Common myeloid progenitor, CD34-positive (primary cell): ENCODE data around the gene ECM1.
A peak's percentile ranks its signal among the peaks of the same experiment; 100 is the strongest.

Source experiments
- CTCF ChIA-PET: fragments of 350-600 bp; sonication (Branson Sonifier 250); formaldehyde crosslinking; loops from one replicate; lab custom pipeline; 2021; ENCODE audit warnings: antibody characterized with exemption; lab: Charles Lee
- POLR2A ChIA-PET: fragments of 350-600 bp; sonication (Branson Sonifier 250); formaldehyde crosslinking; loops from one replicate; lab custom pipeline; 2021; ENCODE audit warnings: antibody characterized with exemption; lab: Charles Lee
- DNase-seq, 3 donors: peaks; one replicate each; pipeline versions ENCODE4 v3.0.0 to v3.0.0-alpha.2; 2013
- H3K27ac ChIP-seq, 2 experiments: 1 replicate in 1 of 2; 2 replicates in 1 of 2; pipeline ENCODE4 v1.7.0; 2013; ENCODE audit warnings: inconsistent platforms in 2 of 2, low read length in 2 of 2, mild to moderate bottlenecking in 2 of 2, low read depth in 1 of 2, moderate library complexity in 1 of 2; ENCODE audit not compliant: severe bottlenecking in 2 of 2, insufficient read depth in 1 of 2, poor library complexity in 1 of 2
- H3K27me3 ChIP-seq, 5 experiments: replicated peaks in 2 of 5; 1 replicate in 3 of 5; 2 replicates in 2 of 5; pipeline versions ENCODE4 v1.6.1 to v1.7.0; 2013; ENCODE audit warnings: low read length in 4 of 5, mild to moderate bottlenecking in 2 of 5, moderate library complexity in 2 of 5, inconsistent platforms in 1 of 5; ENCODE audit not compliant: insufficient read depth in 5 of 5, control insufficient read depth in 4 of 5
- H3K36me3 ChIP-seq, 4 experiments: 1 replicate in 2 of 4; 2 replicates in 2 of 4; pipeline versions ENCODE4 v1.6.1 to v1.7.0; 2013; ENCODE audit warnings: low read length in 3 of 4, control low read depth in 1 of 4, mild to moderate bottlenecking in 1 of 4; ENCODE audit not compliant: control insufficient read depth in 4 of 4, insufficient read depth in 4 of 4
- H3K4me1 ChIP-seq, 4 experiments: 1 replicate in 3 of 4; 2 replicates in 1 of 4; pipeline versions ENCODE4 v1.6.1 to v1.7.1; 2013; ENCODE audit warnings: low read length in 3 of 4, mild to moderate bottlenecking in 3 of 4, control low read depth in 1 of 4, inconsistent platforms in 1 of 4, moderate library complexity in 1 of 4; ENCODE audit not compliant: control insufficient read depth in 4 of 4, insufficient read depth in 4 of 4; ENCODE audit errors: control extremely low read depth in 1 of 4
- H3K4me3 ChIP-seq, 7 experiments: 1 replicate in 4 of 7; 2 replicates in 3 of 7; pipeline versions ENCODE4 v1.5.1 to v1.7.0; 2013; ENCODE audit warnings: mild to moderate bottlenecking in 7 of 7, low read length in 6 of 7, moderate library complexity in 6 of 7, inconsistent platforms in 2 of 7, low read depth in 2 of 7, control low read depth in 1 of 7; ENCODE audit not compliant: insufficient read depth in 4 of 7, control insufficient read depth in 1 of 7; ENCODE audit errors: extremely low read depth in 1 of 7
- H3K9me3 ChIP-seq, 5 experiments: 1 replicate in 4 of 5; 2 replicates in 1 of 5; pipeline versions ENCODE4 v1.6.1 to v1.7.1; 2013; ENCODE audit warnings: low read length in 4 of 5, mild to moderate bottlenecking in 2 of 5, inconsistent platforms in 1 of 5, low read depth in 1 of 5, moderate library complexity in 1 of 5; ENCODE audit not compliant: control insufficient read depth in 4 of 5, insufficient read depth in 2 of 5; ENCODE audit errors: control extremely low read depth in 1 of 5
- WGBS: methylation state at CpG from one replicate; pipeline ENCODE4 v1.1.5; 2013; ENCODE audit not compliant: insufficient coverage; 5-methylcytosine and 5-hydroxymethylcytosine counted together

ECM1 gene

DNA sequence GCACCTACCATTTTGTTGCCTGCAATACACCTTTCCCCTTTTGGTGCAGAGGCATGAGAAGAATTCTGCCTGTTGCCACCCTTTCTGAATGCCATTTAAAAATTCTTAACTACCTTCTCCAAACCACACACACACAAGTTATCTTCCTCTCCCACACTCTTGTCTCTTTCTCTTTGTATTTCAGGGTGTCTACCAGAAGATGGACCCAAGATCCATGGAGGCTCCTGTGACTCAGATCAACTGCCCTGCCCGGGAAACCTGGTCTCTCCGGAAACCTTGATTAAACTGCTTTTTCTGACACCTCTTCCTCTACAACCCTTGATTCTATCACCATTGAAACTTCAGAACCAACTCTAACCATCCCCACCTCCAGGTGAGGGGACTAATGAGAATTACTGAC is 23.0 kb upstream of the ECM1 start:
- Histone ChIP-seq H3K27me3 (no peaks in the 10 kb centered on the region), H3K9me3 (no peaks in the 10 kb centered on the region), H3K36me3 (peaks cover 0 to 12% (median 4%) of the 10 kb centered on the region in 4 experiments), H3K4me1 (peaks cover 3 to 11% (median 8%) of the 10 kb centered on the region in 4 experiments), H3K27ac (no peak overlapping the region), H3K4me3 (no peak overlapping the region)
- CTCF ChIA-PET, result no interaction called here
- POLR2A ChIA-PET, result interaction anchor here (0.6 kb wide), 1 partner anchor 689 kb away, joined by 5 read pairs; no protein-coding TSS in a partner anchor
- 60% methylated on average over 1 of the region's 2 CpGs for WGBS
- peak; percentile 14 to 54 (median 49) for DNase-seq

DNA sequence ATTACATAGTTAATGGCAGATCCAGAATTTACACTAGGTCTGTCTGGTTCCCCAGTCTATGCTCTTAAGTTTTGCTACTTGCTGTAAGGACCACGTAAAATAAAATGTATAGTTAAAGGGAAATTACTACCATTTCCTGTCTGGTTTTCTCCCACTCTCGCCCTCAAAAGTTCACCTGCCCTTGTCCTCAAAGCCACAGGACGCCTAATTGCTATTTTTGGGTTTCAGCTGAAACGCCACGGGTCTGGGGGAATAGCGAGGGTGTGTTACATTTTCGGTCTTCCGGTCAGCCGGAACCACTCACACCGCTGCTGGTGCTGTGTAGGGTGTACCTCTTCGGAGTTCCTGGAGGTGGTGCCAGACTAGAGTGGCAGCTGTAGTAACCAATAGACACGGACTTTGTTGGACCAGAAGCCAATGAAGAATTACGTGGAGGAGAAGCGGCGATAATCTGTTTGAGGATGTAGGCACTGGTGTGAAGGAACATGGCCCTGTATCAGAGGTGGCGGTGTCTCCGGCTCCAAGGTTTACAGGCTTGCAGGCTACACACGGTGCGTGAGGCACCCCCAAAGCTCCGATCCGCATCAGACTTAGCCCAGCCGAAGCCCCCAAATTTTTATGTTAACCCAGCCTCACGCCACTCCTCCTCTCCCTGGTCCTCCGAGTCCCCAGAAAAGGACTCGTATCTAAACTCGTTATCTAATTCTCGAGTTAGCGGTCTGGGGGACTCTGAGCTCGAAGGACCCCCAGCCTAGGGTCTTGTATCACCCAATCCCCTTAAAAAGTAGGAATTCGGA is 20.7 kb upstream of the ECM1 start, which contains the start of gene TARS2:
TARS2 (plus strand) TSS at position 454 of the 797 bp plus-strand sequence; CDS start at position 486, 32 bp downstream.
- DNase-seq, result peak; percentile 97 to 99 (median 99)
- WGBS, result 0% methylated on average over 27 of the region's 30 CpGs
- peaks cover 3 to 11% (median 8%) of the 10 kb centered on the region in 4 experiments for H3K4me1 ChIP-seq
- no peaks in the 10 kb centered on the region for H3K9me3 ChIP-seq
- no peaks in the 10 kb centered on the region for H3K27me3 ChIP-seq
- POLR2A ChIA-PET, result interaction anchor here (0.6 to 1.5 kb wide), 5 partner anchors 10 to 74 kb away, joined by 3 to 7 read pairs (median 3); no protein-coding TSS in a partner anchor
- CTCF ChIA-PET, result interaction anchor here (1.1 to 1.7 kb wide), 4 partner anchors 17 to 46 kb away, joined by 3 to 6 read pairs (median 4); partner anchors contain the start of gene FALEC
- H3K4me3 ChIP-seq, result peak within 1 kb of the TSS; percentile 74 to 96 (median 91)
- H3K36me3 ChIP-seq, result peaks cover 4 to 31% (median 15%) of the 10 kb centered on the region in 4 experiments
- H3K27ac ChIP-seq, result peak within 1 kb of the TSS; percentile 69 to 90

DNA sequence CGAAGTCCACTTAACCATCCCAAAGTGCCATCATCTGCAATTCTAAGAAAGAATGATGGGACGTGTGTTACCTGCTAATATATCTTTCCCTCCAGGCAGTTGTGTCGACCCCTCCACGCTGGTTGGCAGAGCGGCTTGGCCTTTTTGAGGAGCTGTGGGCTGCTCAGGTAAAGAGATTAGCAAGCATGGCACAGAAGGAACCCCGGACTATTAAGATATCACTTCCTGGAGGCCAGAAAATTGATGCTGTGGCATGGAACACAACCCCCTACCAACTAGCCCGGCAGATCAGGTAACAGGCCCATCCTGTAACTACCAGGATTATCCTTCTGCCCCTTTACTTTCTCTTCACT is 20.2 kb upstream of the ECM1 start:
- H3K27ac ChIP-seq, result peak overlapping the region; percentile 43 to 90
- 3% methylated on average over 3 of the region's 7 CpGs for whole genome bisulfite sequencing
- H3K4me3 ChIP-seq, result peak overlapping the region; percentile 74 to 96 (median 91)
- H3K27me3 ChIP-seq, result no peaks in the 10 kb centered on the region
- POLR2A ChIA-PET, result interaction anchor here (0.8 to 1.5 kb wide), 3 partner anchors 16 to 73 kb away, joined by 3 read pairs; no protein-coding TSS in a partner anchor
- no peak for DNase-seq
- H3K4me1 ChIP-seq, result peaks cover 3 to 11% (median 8%) of the 10 kb centered on the region in 4 experiments
- H3K9me3 ChIP-seq, result no peaks in the 10 kb centered on the region
- H3K36me3 ChIP-seq, result peaks cover 4 to 34% (median 19%) of the 10 kb centered on the region in 4 experiments
- CTCF ChIA-PET, result interaction anchor here (1.2 to 1.7 kb wide), 4 partner anchors 10 to 28 kb away, joined by 3 to 6 read pairs (median 4); partner anchors contain the start of gene FALEC

DNA sequence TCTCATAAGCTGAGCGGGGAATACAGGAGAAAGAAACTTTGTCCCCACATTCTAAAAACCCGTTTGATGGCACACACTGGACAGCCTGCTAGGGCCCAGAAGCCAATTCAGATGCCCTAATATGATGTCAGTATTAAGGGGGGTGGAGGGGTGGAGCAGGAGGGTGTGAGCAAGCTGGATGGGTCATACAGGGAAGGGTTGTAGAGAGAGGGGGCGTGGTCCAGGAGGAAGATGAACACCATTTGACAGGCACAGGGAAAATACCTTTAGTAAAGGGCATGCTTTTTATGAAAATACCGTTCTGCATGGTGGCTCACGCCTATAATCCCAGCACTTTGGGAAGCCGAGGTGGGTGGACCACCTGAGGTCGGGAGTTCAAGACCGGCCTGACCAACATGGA is 14.7 kb upstream of the ECM1 start:
- ChIA-PET POLR2A (no interaction called here), CTCF (interaction anchor here (0.7 to 1.3 kb wide), 2 partner anchors 20 to 55 kb away, joined by 3 read pairs; no protein-coding TSS in a partner anchor)
- 100% methylated on average over 3 of the region's 8 CpGs for WGBS
- H3K9me3 ChIP-seq, result no peaks in the 10 kb centered on the region
- peaks cover 12 to 64% (median 35%) of the 10 kb centered on the region in 4 experiments for H3K36me3 ChIP-seq
- H3K4me3 ChIP-seq, result no peak overlapping the region
- no peaks in the 10 kb centered on the region for H3K27me3 ChIP-seq
- H3K4me1 ChIP-seq, result peaks cover 0 to 2% (median 2%) of the 10 kb centered on the region in 4 experiments
- H3K27ac ChIP-seq, result no peak overlapping the region
- no peak for DNase-seq

DNA sequence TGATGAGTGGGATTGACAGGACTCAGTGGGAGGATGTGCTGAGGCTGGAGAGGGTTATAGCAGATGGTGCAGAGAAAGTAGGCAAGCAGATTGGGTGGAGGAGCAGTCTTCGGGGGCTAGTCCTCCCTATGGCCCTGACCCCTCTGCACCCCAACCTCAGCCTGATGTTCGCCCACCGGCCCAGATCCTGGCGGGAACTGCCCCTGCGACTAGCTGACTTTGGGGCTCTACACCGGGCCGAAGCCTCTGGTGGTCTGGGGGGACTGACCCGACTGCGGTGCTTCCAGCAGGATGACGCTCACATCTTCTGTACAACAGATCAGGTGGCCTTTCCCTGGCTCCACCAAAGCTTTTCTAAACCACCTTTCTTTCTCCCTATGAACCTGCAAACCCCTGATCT is 9.6 kb upstream of the ECM1 start:
- Histone ChIP-seq H3K27ac (no peak overlapping the region), H3K9me3 (no peaks in the 10 kb centered on the region), H3K4me1 (no peaks in the 10 kb centered on the region), H3K27me3 (no peaks in the 10 kb centered on the region), H3K4me3 (no peak overlapping the region), H3K36me3 (peaks cover 9 to 56% (median 31%) of the 10 kb centered on the region in 4 experiments)
- DNase-seq, result no peak
- WGBS, result 98% methylated on average over 10 of the region's 10 CpGs
- ChIA-PET POLR2A (no interaction called here), CTCF (interaction anchor here (1.1 to 1.9 kb wide), 4 partner anchors 12 to 33 kb away, joined by 3 to 8 read pairs (median 4); no protein-coding TSS in a partner anchor)

DNA sequence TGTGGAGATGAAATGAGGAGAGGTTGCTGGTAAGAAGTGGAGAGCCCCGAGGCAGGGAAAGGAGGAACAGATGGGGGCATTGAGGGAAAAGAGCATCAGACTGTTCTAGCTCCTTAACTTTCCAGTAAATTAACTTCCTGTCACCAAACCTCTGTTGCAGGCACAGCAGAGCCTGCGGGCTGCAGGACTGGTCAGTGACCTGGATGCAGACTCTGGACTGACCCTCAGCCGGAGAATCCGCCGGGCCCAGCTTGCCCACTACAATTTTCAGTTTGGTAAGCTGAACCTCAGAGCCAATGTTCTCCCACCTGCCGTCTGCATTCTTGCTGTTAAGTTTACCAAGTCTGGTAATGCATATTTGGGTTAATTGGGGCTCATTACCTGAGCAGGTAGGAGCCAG is 2.5 kb upstream of the ECM1 start:
- no peaks in the 10 kb centered on the region for H3K27me3 ChIP-seq
- no peak for DNase-seq
- peaks cover 0 to 19% (median 11%) of the 10 kb centered on the region in 4 experiments for H3K4me1 ChIP-seq
- peaks cover 8 to 48% (median 28%) of the 10 kb centered on the region in 4 experiments for H3K36me3 ChIP-seq
- WGBS, result 96% methylated on average over 4 of the region's 6 CpGs
- no peak overlapping the region for H3K27ac ChIP-seq
- H3K9me3 ChIP-seq, result no peaks in the 10 kb centered on the region
- no peak overlapping the region for H3K4me3 ChIP-seq
- ChIA-PET POLR2A (no interaction called here), CTCF (interaction anchor here (1.8 kb wide), 1 partner anchor 10 kb away, joined by 5 read pairs; no protein-coding TSS in a partner anchor)
